ENCODE measurements around the gene COL23A1. TPM values are rescaled to one million over a fixed set of nuclear protein-coding genes. Genes with fewer than 3 reads are reported as not detected.

The COL23A1 gene
- total and polyA plus RNA-seq, 2 of the 13 experiments (the other 11 are each of a cell fraction or from before 2014, with no cell fraction given) = not detected

GRCh38 chr5:178232124-178232919 is 357.9 kb downstream of the COL23A1 start, which contains the start of gene PHYKPL (continued):
- TF ChIP-seq MAX (IDR thresholded peaks at IDR 0.05) = peak; percentile 72
- peak; percentile 32; the same call in 1 of the 2 replicates for TF ChIP-seq ZNF12 (CRISPR knock-in tag; IDR thresholded peaks at IDR 0.05)
- TF ChIP-seq ZNF530 (CRISPR knock-in tag; IDR thresholded peaks at IDR 0.05; ENCODE audit: low read depth) = 0 out of 2 replicates have a peak, but pooled peaks have one; percentile 44
- peak; percentile 43; the same call in 1 of the 2 replicates for TF ChIP-seq ESRRA (CRISPR knock-in tag; IDR thresholded peaks at IDR 0.05; ENCODE audit: low read depth)
- 0 out of 2 replicates have a peak, but pooled peaks have one; percentile 49 for TF ChIP-seq ZNF34 (CRISPR knock-in tag; IDR thresholded peaks at IDR 0.05; ENCODE audit: borderline replicate concordance)
- peak; percentile 15; the same call in 1 of the 2 replicates for TF ChIP-seq IKZF5 (CRISPR knock-in tag; IDR thresholded peaks at IDR 0.05)
- no peak for TF ChIP-seq ZNF550 (CRISPR knock-in tag; IDR thresholded peaks at IDR 0.05; ENCODE audit: borderline replicate concordance)
- TF ChIP-seq PATZ1 (CRISPR knock-in tag; IDR thresholded peaks at IDR 0.05) = peak; percentile 33; the same call in 1 of the 2 replicates
- 0 out of 2 replicates have a peak, but pooled peaks have one; percentile 23 for TF ChIP-seq ZNF513 (CRISPR knock-in tag; conservative IDR thresholded peaks at IDR 0.05)
- TF ChIP-seq ZNF501 (CRISPR knock-in tag; IDR thresholded peaks at IDR 0.05) = peak; percentile 40; the same call in 1 of the 2 replicates
- 0 out of 2 replicates have a peak, but pooled peaks have one; percentile 35 for TF ChIP-seq ZSCAN29 (CRISPR knock-in tag; conservative IDR thresholded peaks at IDR 0.05)
- peak; percentile 48; the same call in 1 of the 2 replicates for TF ChIP-seq ZBTB2 (CRISPR knock-in tag; IDR thresholded peaks at IDR 0.05; ENCODE audit: low read depth)
- peak; percentile 71; the same call in 1 of the 2 replicates for TF ChIP-seq ATF7-NPFF (CRISPR knock-in tag; IDR thresholded peaks at IDR 0.05; ENCODE audit: low read depth)
- 0 out of 2 replicates have a peak, but pooled peaks have one; percentile 51 for TF ChIP-seq ZNF710 (CRISPR knock-in tag; IDR thresholded peaks at IDR 0.05; ENCODE audit: borderline replicate concordance)
- no peak for TF ChIP-seq ZNF431 (CRISPR knock-in tag; IDR thresholded peaks at IDR 0.05; ENCODE audit: borderline replicate concordance, low read depth)
- 0 out of 2 replicates have a peak, but pooled peaks have one; percentile 18 for TF ChIP-seq ZFP91 (CRISPR knock-in tag; IDR thresholded peaks at IDR 0.05; ENCODE audit: borderline replicate concordance)
